K562 (cell line): ENCODE measurements around the gene PAFAH2. TPM values are rescaled to one million over a fixed set of nuclear protein-coding genes. Genes with fewer than 3 reads are reported as not detected.

ENCODE experiments used
- ATAC-seq: fragments of 200-7000 bp; cut with Tn5 transposase; 3 replicates; pipeline ENCODE4 v1.9.1; 2020; ENCODE audit warnings: moderate library complexity
- BruUV-seq: library from RNA; stranded (reverse); fragments of 400-500 nt; replicated peaks from 2 replicates; lab custom pipeline; 2021; lab: Mats Ljungman, UMichigan
- CTCF ChIA-PET: fragments of 300-600 bp; formaldehyde crosslinking; extraction: SDS; loops from one replicate; lab custom pipeline; 2021; ENCODE audit warnings: low intra/inter-chr PET ratio; lab: Yijun Ruan, JAX
- POLR2A ChIA-PET: fragments of 300-600, 350-650 bp; sonication (Branson Sonifier 250); formaldehyde crosslinking; extraction: SDS; loops from one replicate; lab custom pipeline; 2021; ENCODE audit warnings: antibody characterized with exemption, inconsistent platforms; lab: Yijun Ruan, JAX
- DNase-seq, 4 experiments: peaks; one replicate each; pipeline versions ENCODE4 v3.0.0 to v3.0.0-alpha.2; 2011 to 2018; ENCODE audit warnings: low spot score in 3 of 4, mixed read lengths in 3 of 4; ENCODE audit errors: extremely low read depth in 1 of 4
- FAIRE-seq: peaks from 2 replicates; lab custom pipeline; 2011; peaks lifted over from hg19 to GRCh38; lab: Jason Lieb, UNC
- H2AFZ ChIP-seq: 2 replicates; pipeline ENCODE4 v1.6.0; 2011; ENCODE audit warnings: low read depth, low read length, control low read depth, inconsistent platforms
- H3K27ac ChIP-seq: fragments of 200-600 bp; 3 replicates; pipeline ENCODE4 v1.8.0; 2011; ENCODE audit warnings: low read depth, mild to moderate bottlenecking, control low read depth, inconsistent platforms, low read length, moderate library complexity, mixed read lengths; ENCODE audit errors: extremely low read depth
- H3K27me3 ChIP-seq, 2 experiments: fragments of 300-600 bp in 1 of 2; 2 replicates in 1 of 2; 3 replicates in 1 of 2; pipeline versions ENCODE4 v1.6.0 to v1.8.0; 2011; ENCODE audit warnings: inconsistent platforms in 2 of 2, low read length in 2 of 2, mild to moderate bottlenecking in 1 of 2, mixed read lengths in 1 of 2, moderate library complexity in 1 of 2; ENCODE audit not compliant: control insufficient read depth in 2 of 2, insufficient read depth in 2 of 2
- H3K36me3 ChIP-seq: fragments of 300-600 bp; 3 replicates; pipeline ENCODE4 v1.8.0; 2011; ENCODE audit warnings: mild to moderate bottlenecking, low read length, inconsistent platforms; ENCODE audit not compliant: control insufficient read depth, insufficient read depth
- H3K4me1 ChIP-seq, 2 experiments: fragments of 200-600 bp in 1 of 2; replicated peaks in 1 of 2; 2 replicates in 1 of 2; 3 replicates in 1 of 2; pipeline versions ENCODE4 v1.5.1 to v1.8.0; 2011; ENCODE audit warnings: inconsistent platforms in 2 of 2, low read length in 2 of 2, mild to moderate bottlenecking in 1 of 2, mixed read lengths in 1 of 2, moderate library complexity in 1 of 2; ENCODE audit not compliant: control insufficient read depth in 2 of 2, insufficient read depth in 2 of 2
- H3K4me2 ChIP-seq: 2 replicates; pipeline ENCODE4 v1.6.1; 2011; ENCODE audit warnings: low read length, control low read depth, inconsistent platforms, mixed read lengths; ENCODE audit not compliant: insufficient read depth
- H3K4me3 ChIP-seq: fragments of 200-600 bp; sonication (generic), shearing (Covaris generic); 2 replicates; pipeline ENCODE4 v1.5.1; 2016; ENCODE audit warnings: control low read depth, inconsistent platforms
- H3K79me2 ChIP-seq: fragments of 200-600 bp; 3 replicates; pipeline ENCODE4 v1.8.0; 2011; ENCODE audit warnings: low read length, inconsistent platforms; ENCODE audit not compliant: control insufficient read depth, insufficient read depth
- H3K9ac ChIP-seq, 2 experiments: 2 replicates each; pipeline versions ENCODE4 v1.6.0 to v1.6.1; 2011; ENCODE audit warnings: low read depth in 2 of 2, low read length in 2 of 2, control low read depth in 1 of 2, inconsistent platforms in 1 of 2, mild to moderate bottlenecking in 1 of 2, mixed read lengths in 1 of 2; ENCODE audit not compliant: insufficient read depth in 1 of 2
- H3K9me1 ChIP-seq: one replicate; pipeline ENCODE4 v1.6.0; 2011; ENCODE audit warnings: inconsistent platforms, mild to moderate bottlenecking, low read length, moderate library complexity; ENCODE audit not compliant: control insufficient read depth, insufficient read depth
- H3K9me3 ChIP-seq: replicated peaks from 2 replicates; pipeline ENCODE4 v1.5.1; 2011; ENCODE audit warnings: low read depth, low read length, inconsistent platforms; ENCODE audit not compliant: control insufficient read depth, insufficient read depth
- H4K20me1 ChIP-seq: replicated peaks from 2 replicates; pipeline ENCODE4 v1.6.1; 2011; ENCODE audit warnings: low read length, inconsistent platforms, mixed read lengths; ENCODE audit not compliant: control insufficient read depth, insufficient read depth
- CREB5 ChIP-seq: fragments of 250-450 bp; sonication (Bioruptor Pico); IDR thresholded peaks from 2 replicates; pipeline ENCODE4 v1.5.0; 2020; ENCODE audit warnings: mild to moderate bottlenecking
- DEAF1 ChIP-seq: fragments of 450-650 bp; formaldehyde crosslinking; IDR thresholded peaks from 2 replicates; pipeline ENCODE4 v1.4.0; 2020; ENCODE audit warnings: mild to moderate bottlenecking, moderate library complexity
- DMBX1 ChIP-seq: fragments of 250-450 bp; sonication (Bioruptor Pico); IDR thresholded peaks from 2 replicates; pipeline ENCODE4 v1.8.0; 2022; ENCODE audit warnings: inconsistent platforms, mild to moderate bottlenecking, moderate library complexity, borderline replicate concordance
- MIER1 ChIP-seq: fragments of 450-650 bp; IDR thresholded peaks from 2 replicates; pipeline ENCODE4 v1.6.1; 2016; ENCODE audit warnings: antibody characterized with exemption, mild to moderate bottlenecking, low read depth
- NFYB ChIP-seq: IDR thresholded peaks from 2 replicates; pipeline ENCODE4 v1.6.1; 2011; ENCODE audit warnings: mild to moderate bottlenecking, moderate library complexity; ENCODE audit not compliant: insufficient read length; ENCODE audit errors: extremely low read depth
- NRF1 ChIP-seq, 2 experiments: fragments of 450-650 bp; IDR thresholded peaks in 1 of 2; conservative IDR thresholded peaks in 1 of 2; 2 replicates each; pipeline ENCODE4 v1.6.1; 2014; ENCODE audit warnings: mild to moderate bottlenecking in 2 of 2
- PHF20 ChIP-seq: fragments of 450-650 bp; IDR thresholded peaks from 2 replicates; pipeline ENCODE4 v1.6.1; 2018; ENCODE audit not compliant: partially characterized antibody
- THRA ChIP-seq: fragments of 450-650 bp; IDR thresholded peaks from 2 replicates; pipeline ENCODE4 v1.6.1; 2017; ENCODE audit warnings: mild to moderate bottlenecking, moderate library complexity
- TOE1 ChIP-seq, 2 experiments: fragments of 450-650 bp in 1 of 2; sonication (generic) in 1 of 2; formaldehyde crosslinking in 1 of 2; IDR thresholded peaks; 2 replicates each; pipeline versions ENCODE4 v1.7.1 to v1.8.0; 2016 to 2022; ENCODE audit warnings: borderline replicate concordance in 2 of 2, mild to moderate bottlenecking in 2 of 2, antibody characterized with exemption in 1 of 2, inconsistent platforms in 1 of 2, low read depth in 1 of 2, missing genetic modification reagents in 1 of 2, moderate library complexity in 1 of 2
- TSHZ1 ChIP-seq: fragments of 250-450 bp; sonication (Bioruptor Pico); IDR thresholded peaks from 2 replicates; pipeline ENCODE4 v1.4.0; 2020; ENCODE audit warnings: mild to moderate bottlenecking, moderate library complexity
- U2AF2 ChIP-seq: fragments of 200-400 bp; formaldehyde crosslinking; optimal IDR thresholded peaks from 2 replicates; pipeline ENCODE3; 2017; ENCODE audit warnings: low read depth, mild to moderate bottlenecking, low read length
- ZBTB17 ChIP-seq: fragments of 450-650 bp; formaldehyde crosslinking; IDR thresholded peaks from 2 replicates; pipeline ENCODE4 v1.4.0; 2020; ENCODE audit warnings: mild to moderate bottlenecking
- ZSCAN32 ChIP-seq: fragments of 450-650 bp; formaldehyde crosslinking; IDR thresholded peaks from 2 replicates; pipeline ENCODE4 v1.4.0; 2020; ENCODE audit warnings: mild to moderate bottlenecking, moderate library complexity
- WGBS: fragments of 100-300 bp; shearing (Covaris generic); methylation state at CpG from one replicate; pipeline ENCODE4 v1.1.6; 2016; ENCODE audit warnings: low coverage, mixed read lengths; ENCODE audit not compliant: insufficient coverage; ENCODE audit errors: missing lambda C conversion rate; 5-methylcytosine and 5-hydroxymethylcytosine counted together
- in situ Hi-C: fragments of 300-500 bp; cut with MboI; formaldehyde crosslinking; loops from 4 replicates; pipeline ENCODE4 v1.15.0; 2018; ENCODE audit warnings: inconsistent platforms, mixed read lengths
- intact Hi-C: fragments of 100-400 bp; cut with micrococcal nuclease; formaldehyde crosslinking; loops from 2 replicates; pipeline ENCODE4 v1.14.2; 2022
- polyA plus RNA-seq, 8 experiments: library from polyadenylated mRNA; depleted of rRNA in 4 of 8; stranded (reverse) in 5 of 8; unstranded in 3 of 8; fragments of >200 nt; fragmentation: Nextera tagmentation in 2 of 8; fragmentation: Illumina TruSeq in 1 of 8; extraction: Ambion mirVana in 2 of 8; extraction: Trizol in 1 of 8; gene quantifications; 2 replicates each; pipeline versions ENCODE4 v1.2.1 to v1.2.3, GENCODE V29; 2011 to 2014; ENCODE audit warnings: inconsistent platforms in 1 of 8, missing spikeins in 1 of 8
- total RNA-seq, 7 experiments: library from RNA; depleted of rRNA in 6 of 7; stranded (reverse); fragments of >200 nt in 6 of 7; fragmentation: Illumina TruSeq in 2 of 7; extraction: Trizol in 2 of 7; gene quantifications; 2 replicates each; pipeline versions ENCODE4 v1.2.1 to v1.2.3, GENCODE V29; 2011 to 2021; ENCODE audit warnings: low replicate concordance in 1 of 7

PAFAH2 gene
- total and polyA plus RNA-seq, 9 of the 15 experiments (the other 6 are each of a cell fraction or from before 2014, with no cell fraction given), result 4.2 to 10.9 (median 6.8) TPM

GRCh38 chr1:26019641-26020315 lies 21.9 kb upstream of the PAFAH2 start:
- in situ Hi-C loops, result no loop called here
- DNase-seq (no peak), FAIRE-seq (no peak), ATAC-seq (no peak)
- CTCF ChIA-PET, result no interaction called here
- H2AFZ ChIP-seq, result peak overlapping the region; percentile 6; the same call in 1 of the 2 replicates
- no peaks in the 10 kb centered on the region for H3K9me1 ChIP-seq
- H3K9ac ChIP-seq, result no peak overlapping the region
- WGBS, result 44% methylated on average over 8 of the region's 8 CpGs
- H3K27ac ChIP-seq, result no peak overlapping the region
- intact Hi-C loops, result no loop called here
- BruUV-seq, result no TSS peak
- peaks cover 15 to 34% of the 10 kb centered on the region in 2 experiments for H3K4me1 ChIP-seq
- H3K4me2 ChIP-seq, result no peak overlapping the region
- H3K4me3 ChIP-seq, result no peak overlapping the region
- H3K9me3 ChIP-seq, result no peaks in the 10 kb centered on the region
- H3K79me2 ChIP-seq, result no peaks in the 10 kb centered on the region
- no peaks in the 10 kb centered on the region for H4K20me1 ChIP-seq
- H3K27me3 ChIP-seq, result no peaks in the 10 kb centered on the region
- no peaks in the 10 kb centered on the region for H3K36me3 ChIP-seq
- POLR2A ChIA-PET, result interaction anchor here (0.6 to 1.2 kb wide), 7 partner anchors 10 to 165 kb away, joined by 3 to 6 read pairs (median 4); no protein-coding TSS in a partner anchor
- TF ChIP-seq PHF20, result no peak
- TF ChIP-seq DEAF1, result no peak
- no peak for TF ChIP-seq U2AF2
- TF ChIP-seq ZSCAN32 (CRISPR knock-in tag), result no peak
- no peak for TF ChIP-seq MIER1
- no peak for TF ChIP-seq TSHZ1
- TF ChIP-seq TOE1 (IDR thresholded peaks at IDR 0.05; ENCODE audit: borderline replicate concordance), result no peak
- TF ChIP-seq TOE1 (CRISPR knock-in tag; IDR thresholded peaks at IDR 0.05; ENCODE audit: borderline replicate concordance, low read depth), result no peak
- TF ChIP-seq ZBTB17 (CRISPR knock-in tag), result no peak
- TF ChIP-seq NRF1 (conservative IDR thresholded peaks at IDR 0.05 in 1 of 2, IDR thresholded peaks at IDR 0.05 in 1 of 2), result no peak
- TF ChIP-seq NFYB, result no peak
- no peak for TF ChIP-seq THRA
- no peak for TF ChIP-seq DMBX1
- TF ChIP-seq CREB5 (CRISPR knock-in tag), result no peak
